GM18526 (cell line): ENCODE data around the gene OR14A2.

Source experiments
- POLR2A ChIP-seq: IDR thresholded peaks from 3 replicates; pipeline ENCODE4 v1.6.1; 2011; ENCODE audit not compliant: insufficient read length; ENCODE audit errors: extremely low read depth

OR14A2 gene

GRCh38 chr1:247748041-247748440, at the start of gene OR14A2:
TSS of gene OR14A2 (minus strand) at chr1:247748141.
- TF ChIP-seq POLR2A: no peak

- no peak for TF ChIP-seq POLR2A
Measured at GRCh38 chr1:247797518-247797917, 49.6 kb upstream of the OR14A2 start.

- no peak for TF ChIP-seq POLR2A
Measured at GRCh38 chr1:247769603-247770002, 21.7 kb upstream of the OR14A2 start.

- TF ChIP-seq POLR2A: no peak
Measured at GRCh38 chr1:247760456-247760855, 12.5 kb upstream of the OR14A2 start, which contains the start of gene OR1C1. TSS of gene OR1C1 (minus strand) at chr1:247760556. CDS start at chr1:247758406, 2,150 bp downstream.

GRCh38 chr1:247749870-247750269, 1.9 kb upstream of the OR14A2 start:
- TF ChIP-seq POLR2A: no peak

- TF ChIP-seq POLR2A: no peak
Measured at GRCh38 chr1:247747616-247748015, 325 bp downstream of the OR14A2 start.

- TF ChIP-seq POLR2A: no peak
Measured at GRCh38 chr1:247746391-247746935, 1.5 kb downstream of the OR14A2 start.

GRCh38 chr1:247741756-247742155, 6.2 kb downstream of the OR14A2 start:
- no peak for TF ChIP-seq POLR2A

GRCh38 chr1:247740721-247741120, 7.2 kb downstream of the OR14A2 start:
- no peak for TF ChIP-seq POLR2A

- TF ChIP-seq POLR2A: no peak
Measured at GRCh38 chr1:247738315-247738714, 9.6 kb downstream of the OR14A2 start, which contains the start of gene OR14K1. TSS of gene OR14K1 (plus strand) at chr1:247738615. CDS start at chr1:247738615, 0 bp downstream.

- TF ChIP-seq POLR2A: no peak
Measured at GRCh38 chr1:247721222-247721621, 26.7 kb downstream of the OR14A2 start.

GRCh38 chr1:247716546-247716945, 31.4 kb downstream of the OR14A2 start, which contains the start of gene OR6F1:
TSS of gene OR6F1 (minus strand) at chr1:247716646. CDS start at chr1:247712755, 3,891 bp downstream.
- no peak for TF ChIP-seq POLR2A

GRCh38 chr1:247713753-247714152, 34.2 kb downstream of the OR14A2 start:
- no peak for TF ChIP-seq POLR2A

- no peak for TF ChIP-seq POLR2A
Measured at GRCh38 chr1:247701338-247701737, 46.6 kb downstream of the OR14A2 start.

GRCh38 chr1:247681288-247681897, 66.5 kb downstream of the OR14A2 start:
- no peak for TF ChIP-seq POLR2A

- TF ChIP-seq POLR2A: no peak
Measured at GRCh38 chr1:247680171-247680570, 67.8 kb downstream of the OR14A2 start.

- no peak for TF ChIP-seq POLR2A
Measured at GRCh38 chr1:247679639-247680038, 68.3 kb downstream of the OR14A2 start, which contains the start of gene OR13G1. TSS of gene OR13G1 (minus strand) at chr1:247679739. CDS start at chr1:247673041, 6,698 bp downstream.
